Effector CD4-positive, alpha-beta T cell (primary cell): ENCODE data around the gene C1GALT1C1L.
"Not testable (repeated sequence)": the region's sequence is repeated elsewhere in the genome, so short reads cannot be mapped to it uniquely, and the experiment has no call there.

Experiments
- DNase-seq: peaks from one replicate; pipeline ENCODE4 v3.0.0-alpha.2; 2020

The C1GALT1C1L gene

DNA sequence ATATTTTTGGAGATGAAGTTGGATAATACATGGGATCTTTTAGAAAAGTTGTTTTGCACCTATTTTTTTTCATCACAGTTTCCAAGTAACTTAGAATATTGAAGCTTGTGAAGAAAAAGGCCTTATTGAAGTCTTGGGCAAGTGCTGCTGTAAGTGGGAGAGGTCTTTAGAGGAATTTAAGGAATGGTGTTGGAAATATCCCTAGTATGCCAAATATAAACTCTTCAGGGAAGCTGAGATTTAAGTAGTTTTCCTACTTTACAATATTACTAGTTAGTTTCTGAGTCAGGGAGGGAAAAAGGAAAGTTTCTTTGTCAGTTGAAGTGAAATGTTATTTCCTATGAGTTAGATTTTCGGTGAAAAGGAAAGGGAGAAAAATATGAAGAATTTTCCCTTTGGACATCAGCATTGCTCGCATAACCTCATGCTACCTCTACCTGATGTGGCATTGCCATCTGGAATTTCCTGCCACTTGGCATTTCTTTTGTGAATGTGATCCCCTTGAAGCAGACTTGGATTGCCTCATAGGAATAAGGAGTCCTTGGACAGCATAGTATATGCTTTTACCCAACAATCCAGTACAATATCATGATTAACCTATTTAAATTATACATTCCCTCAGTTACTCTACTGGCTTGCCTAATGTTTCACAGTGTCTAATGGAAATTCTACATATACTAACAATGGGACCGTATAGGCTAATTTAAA lies 27.1 kb downstream of the C1GALT1C1L start:
- DNase-seq = no peak

GRCh38 chr2:43643680-43644079 lies 32.5 kb downstream of the C1GALT1C1L start:
- DNase-seq = no peak

GRCh38 chr2:43642363-43642762 lies 33.9 kb downstream of the C1GALT1C1L start:
- no peak for DNase-seq

DNA sequence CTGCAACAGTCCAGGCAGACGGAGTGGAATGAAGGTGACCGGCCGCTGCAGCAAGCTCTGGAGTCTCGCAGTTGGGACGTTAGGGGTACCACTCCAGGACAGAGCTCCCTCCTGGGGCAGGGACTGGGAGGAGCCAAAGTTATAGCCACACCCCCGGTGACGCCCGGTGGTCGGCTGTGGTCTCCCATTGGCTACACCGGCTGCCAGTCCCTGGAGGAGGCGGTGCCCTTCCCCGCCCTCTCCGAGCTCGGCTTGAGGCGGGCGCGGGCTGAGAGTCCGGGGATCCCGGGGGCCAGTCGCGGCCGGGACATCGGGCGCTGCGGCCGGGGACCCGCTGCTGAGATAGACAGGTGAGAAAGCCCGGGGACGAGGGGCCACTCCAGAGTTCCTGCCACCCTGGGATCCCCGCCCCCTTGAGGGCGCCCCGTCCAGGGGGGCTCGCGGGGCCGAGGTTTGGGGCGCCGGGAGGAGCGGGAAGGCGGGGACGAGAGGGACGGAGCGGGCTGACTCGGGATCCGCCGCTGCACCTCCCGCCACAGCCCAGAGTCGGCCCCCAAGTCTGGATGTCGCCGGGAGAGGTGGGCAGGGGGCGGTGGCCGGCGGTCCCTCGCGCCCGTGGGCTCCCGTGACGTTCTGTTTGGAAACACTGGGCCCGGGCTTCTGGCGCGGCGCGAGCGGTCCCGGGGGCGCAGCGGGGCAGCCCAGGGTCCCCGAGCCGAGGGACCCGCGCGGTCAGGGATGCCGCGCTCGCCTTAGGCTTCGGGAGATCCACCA lies 39.0 kb downstream of the C1GALT1C1L start, which contains the start of gene PLEKHH2:
Gene PLEKHH2, plus strand, starts transcription at position 231 of the 774 bp plus-strand sequence. CDS start 7,414 bp downstream, outside the sequence.
- peak; percentile 76 for DNase-seq

GRCh38 chr2:43636621-43637020 lies 39.6 kb downstream of the C1GALT1C1L start:
- DNase-seq = peak; percentile 9

DNA sequence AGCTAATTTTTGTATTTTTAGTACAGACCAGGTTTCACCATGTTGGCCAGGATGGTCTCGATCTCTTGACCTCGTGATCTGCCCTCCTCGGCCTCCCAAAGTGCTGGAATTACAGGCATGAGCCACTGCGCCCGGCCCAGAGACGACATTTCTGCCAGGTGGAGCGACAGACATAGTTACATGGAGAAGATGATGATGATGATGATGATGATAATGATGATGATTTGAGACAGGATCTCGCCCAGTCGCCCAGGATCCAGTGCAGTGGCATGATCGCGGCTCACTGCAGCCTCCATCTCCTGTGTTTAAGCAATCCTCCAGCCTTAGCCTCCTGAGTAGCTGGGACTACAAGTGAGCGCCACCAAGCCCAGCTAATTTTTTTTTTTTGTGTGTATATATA lies 40.1 kb downstream of the C1GALT1C1L start:
- not testable (repeated sequence) for DNase-seq

- DNase-seq = no peak
Observed at GRCh38 chr2:43634604-43635306, 41.5 kb downstream of the C1GALT1C1L start.

GRCh38 chr2:43631618-43632317 lies 44.5 kb downstream of the C1GALT1C1L start:
- no peak for DNase-seq
